ENCODE data around the gene LSM2.
"Not testable (repeated sequence)": the region's sequence is repeated elsewhere in the genome, so short reads cannot be mapped to it uniquely, and the experiment has no call there.

The LSM2 gene

DNA sequence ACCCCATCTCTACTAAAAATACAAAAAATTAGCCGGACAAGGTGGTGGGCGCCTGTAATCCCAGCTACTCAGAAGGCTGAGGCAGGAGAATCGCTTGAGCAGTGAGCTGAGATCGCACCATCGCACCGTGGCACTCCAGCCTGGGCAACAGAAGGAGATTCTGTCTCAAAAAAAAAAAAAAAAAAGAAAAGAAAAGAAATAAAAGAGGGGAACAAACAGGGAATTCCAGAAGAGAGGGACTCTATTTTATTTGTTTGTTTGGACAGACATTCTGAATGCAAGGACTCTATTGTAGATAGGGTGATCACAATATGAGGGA is 12.9 kb downstream of the LSM2 start:
- Histone ChIP-seq H3K36me3 (ENCODE audit: control insufficient read depth in 4 of 4, insufficient read depth in 4 of 4, low read length in 3 of 4) (peaks cover 0 to 37% (median 15%) of the 10 kb centered on the region in 4 experiments), H3K4me1 (ENCODE audit: control extremely low read depth in 1 of 4, control insufficient read depth in 4 of 4, insufficient read depth in 4 of 4, low read length in 3 of 4) (peaks cover 14 to 67% (median 51%) of the 10 kb centered on the region in 4 experiments), H3K27ac (ENCODE audit: insufficient read depth in 1 of 2, low read depth in 1 of 2, low read length in 2 of 2, poor library complexity in 1 of 2, severe bottlenecking in 2 of 2) (peak overlapping the region in 1 of 2 experiments; percentile 34), H3K4me3 (ENCODE audit: control insufficient read depth in 1 of 7, extremely low read depth in 1 of 7, insufficient read depth in 4 of 7, low read depth in 2 of 7, low read length in 6 of 7) (peak overlapping the region in 4 of 7 experiments; percentile 87 to 98 (median 90))
- H3K9me3 ChIP-seq (ENCODE audit: control extremely low read depth in 1 of 5, control insufficient read depth in 4 of 5, insufficient read depth in 2 of 5, low read depth in 1 of 5, low read length in 4 of 5); POLR2A ChIA-PET; H3K27me3 ChIP-seq (replicated peaks in 2 of 5; ENCODE audit: control insufficient read depth in 4 of 5, insufficient read depth in 5 of 5, low read length in 4 of 5); CTCF ChIA-PET; DNase-seq: not testable (repeated sequence)
- 100% methylated on average over 3 of the region's 6 CpGs for WGBS (ENCODE audit: insufficient coverage)

DNA sequence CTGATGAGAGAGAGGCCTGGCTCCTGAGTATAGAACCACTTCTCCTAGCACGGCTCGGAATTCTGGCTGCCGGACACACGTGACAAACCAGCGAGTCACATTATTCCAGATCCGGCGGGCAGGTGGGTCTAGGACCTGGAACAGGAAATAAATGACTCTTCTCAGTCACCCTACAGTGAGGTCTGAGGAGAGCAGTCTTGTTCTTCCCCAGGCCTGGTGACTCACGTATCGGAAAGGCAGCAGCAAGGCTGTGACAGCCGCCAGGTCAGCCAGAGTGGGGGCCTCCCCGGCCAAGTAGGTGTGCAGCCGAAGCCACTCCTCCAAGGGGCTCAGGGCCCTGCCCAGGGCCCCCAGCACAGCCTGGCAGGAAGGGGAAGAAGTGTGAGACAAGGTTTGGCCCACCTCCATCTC is 14.0 kb downstream of the LSM2 start:
- peak; percentile 59 to 89 (median 85) for DNase-seq
- Histone ChIP-seq H3K27me3 (replicated peaks in 2 of 5; ENCODE audit: control insufficient read depth in 4 of 5, insufficient read depth in 5 of 5, low read length in 4 of 5) (no peaks in the 10 kb centered on the region), H3K4me3 (ENCODE audit: control insufficient read depth in 1 of 7, extremely low read depth in 1 of 7, insufficient read depth in 4 of 7, low read depth in 2 of 7, low read length in 6 of 7) (peak overlapping the region in 2 of 7 experiments; percentile 11 to 49), H3K9me3 (ENCODE audit: control extremely low read depth in 1 of 5, control insufficient read depth in 4 of 5, insufficient read depth in 2 of 5, low read depth in 1 of 5, low read length in 4 of 5) (no peaks in the 10 kb centered on the region), H3K36me3 (ENCODE audit: control insufficient read depth in 4 of 4, insufficient read depth in 4 of 4, low read length in 3 of 4) (peaks cover 0 to 33% (median 15%) of the 10 kb centered on the region in 4 experiments), H3K4me1 (ENCODE audit: control extremely low read depth in 1 of 4, control insufficient read depth in 4 of 4, insufficient read depth in 4 of 4, low read length in 3 of 4) (peaks cover 9 to 62% (median 44%) of the 10 kb centered on the region in 4 experiments), H3K27ac (ENCODE audit: insufficient read depth in 1 of 2, low read depth in 1 of 2, low read length in 2 of 2, poor library complexity in 1 of 2, severe bottlenecking in 2 of 2) (no peak overlapping the region)
- WGBS (ENCODE audit: insufficient coverage): 44% methylated on average over 9 of the region's 12 CpGs
- ChIA-PET POLR2A (no interaction called here), CTCF (interaction anchor here (0.7 to 3.8 kb wide), 2 partner anchors 13 to 23 kb away, joined by 3 to 18 read pairs; partner anchors contain the start of gene LSM2)

- H3K36me3 ChIP-seq (ENCODE audit: control insufficient read depth in 4 of 4, insufficient read depth in 4 of 4, low read length in 3 of 4): peaks cover 0 to 31% (median 18%) of the 10 kb centered on the region in 4 experiments
- ChIA-PET POLR2A (interaction anchor here (1.3 kb wide), 1 partner anchor 15 kb away, joined by 3 read pairs; the partner anchor contains the start of gene LSM2), CTCF (interaction anchor here (0.7 to 3.8 kb wide), 6 partner anchors 11 to 251 kb away, joined by 3 to 18 read pairs (median 6); partner anchors contain the start of gene LSM2)
- WGBS (ENCODE audit: insufficient coverage): no CpG with 5 or more reads among the region's 3 CpGs
- H3K9me3 ChIP-seq (ENCODE audit: control extremely low read depth in 1 of 5, control insufficient read depth in 4 of 5, insufficient read depth in 2 of 5, low read depth in 1 of 5, low read length in 4 of 5): no peaks in the 10 kb centered on the region
- peak overlapping the region in 2 of 7 experiments; percentile 4 to 49 for H3K4me3 ChIP-seq (ENCODE audit: control insufficient read depth in 1 of 7, extremely low read depth in 1 of 7, insufficient read depth in 4 of 7, low read depth in 2 of 7, low read length in 6 of 7)
- H3K27me3 ChIP-seq (replicated peaks in 2 of 5; ENCODE audit: control insufficient read depth in 4 of 5, insufficient read depth in 5 of 5, low read length in 4 of 5): no peaks in the 10 kb centered on the region
- DNase-seq: no peak
- H3K4me1 ChIP-seq (ENCODE audit: control extremely low read depth in 1 of 4, control insufficient read depth in 4 of 4, insufficient read depth in 4 of 4, low read length in 3 of 4): peaks cover 8 to 54% (median 37%) of the 10 kb centered on the region in 4 experiments
- no peak overlapping the region for H3K27ac ChIP-seq (ENCODE audit: insufficient read depth in 1 of 2, low read depth in 1 of 2, low read length in 2 of 2, poor library complexity in 1 of 2, severe bottlenecking in 2 of 2)
Observed at GRCh38 chr6:31792090-31792374, 14.7 kb downstream of the LSM2 start.

- CTCF ChIA-PET: interaction anchor here (0.7 to 3.8 kb wide), 15 partner anchors 8 to 250 kb away, joined by 3 to 18 read pairs (median 5); partner anchors contain the start of genes HSPA1B and LSM2
- Histone ChIP-seq H3K36me3 (ENCODE audit: control insufficient read depth in 4 of 4, insufficient read depth in 4 of 4, low read length in 3 of 4) (peaks cover 0 to 27% (median 18%) of the 10 kb centered on the region in 4 experiments), H3K27ac (ENCODE audit: insufficient read depth in 1 of 2, low read depth in 1 of 2, low read length in 2 of 2, poor library complexity in 1 of 2, severe bottlenecking in 2 of 2) (no peak overlapping the region), H3K4me3 (ENCODE audit: control insufficient read depth in 1 of 7, extremely low read depth in 1 of 7, insufficient read depth in 4 of 7, low read depth in 2 of 7, low read length in 6 of 7) (no peak overlapping the region), H3K27me3 (replicated peaks in 2 of 5; ENCODE audit: control insufficient read depth in 4 of 5, insufficient read depth in 5 of 5, low read length in 4 of 5) (no peaks in the 10 kb centered on the region), H3K9me3 (ENCODE audit: control extremely low read depth in 1 of 5, control insufficient read depth in 4 of 5, insufficient read depth in 2 of 5, low read depth in 1 of 5, low read length in 4 of 5) (no peaks in the 10 kb centered on the region), H3K4me1 (ENCODE audit: control extremely low read depth in 1 of 4, control insufficient read depth in 4 of 4, insufficient read depth in 4 of 4, low read length in 3 of 4) (peaks cover 8 to 49% (median 36%) of the 10 kb centered on the region in 4 experiments)
- DNase-seq: peak in 2 of 3 donors; percentile 65 to 72
- 68% methylated on average over 7 of the region's 12 CpGs for WGBS (ENCODE audit: insufficient coverage)
- POLR2A ChIA-PET: interaction anchor here (0.5 to 1.3 kb wide), 7 partner anchors 16 to 1871 kb away, joined by 3 to 5 read pairs (median 3); partner anchors contain the start of genes HSPA1B and LSM2
Observed at GRCh38 chr6:31791324-31792089, 15.3 kb downstream of the LSM2 start.

DNA sequence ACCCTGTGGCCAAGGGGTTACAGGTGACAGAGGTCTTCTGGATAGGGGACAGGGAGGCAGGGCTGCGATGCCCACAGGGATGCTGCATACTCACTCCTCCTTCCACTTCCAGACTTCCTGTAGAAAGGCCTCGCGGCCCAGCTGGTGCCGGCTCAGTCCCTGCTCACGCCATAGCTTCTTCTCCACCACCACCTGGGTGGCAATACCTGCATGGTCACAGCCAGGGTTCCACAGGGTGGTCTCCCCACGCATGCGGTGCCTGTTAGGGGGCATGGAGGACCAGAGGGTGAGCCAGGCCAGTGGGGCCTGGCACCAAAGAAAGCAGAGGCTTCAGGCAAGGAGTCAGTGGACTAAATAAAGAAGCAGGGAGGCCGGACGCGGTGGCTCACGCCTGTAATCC is 21.3 kb downstream of the LSM2 start:
- no peak overlapping the region for H3K4me3 ChIP-seq (ENCODE audit: control insufficient read depth in 1 of 7, extremely low read depth in 1 of 7, insufficient read depth in 4 of 7, low read depth in 2 of 7, low read length in 6 of 7)
- WGBS (ENCODE audit: insufficient coverage): 93% methylated on average over 5 of the region's 11 CpGs
- H3K36me3 ChIP-seq (ENCODE audit: control insufficient read depth in 4 of 4, insufficient read depth in 4 of 4, low read length in 3 of 4): peaks cover 7 to 61% (median 50%) of the 10 kb centered on the region in 4 experiments
- no peaks in the 10 kb centered on the region for H3K9me3 ChIP-seq (ENCODE audit: control extremely low read depth in 1 of 5, control insufficient read depth in 4 of 5, insufficient read depth in 2 of 5, low read depth in 1 of 5, low read length in 4 of 5)
- H3K27me3 ChIP-seq (replicated peaks in 2 of 5; ENCODE audit: control insufficient read depth in 4 of 5, insufficient read depth in 5 of 5, low read length in 4 of 5): no peaks in the 10 kb centered on the region
- H3K27ac ChIP-seq (ENCODE audit: insufficient read depth in 1 of 2, low read depth in 1 of 2, low read length in 2 of 2, poor library complexity in 1 of 2, severe bottlenecking in 2 of 2): no peak overlapping the region
- POLR2A ChIA-PET: no interaction called here
- no peak for DNase-seq
- CTCF ChIA-PET: interaction anchor here (0.8 to 2.1 kb wide), 7 partner anchors 10 to 54 kb away, joined by 3 to 9 read pairs (median 3); no protein-coding TSS in a partner anchor
- no peaks in the 10 kb centered on the region for H3K4me1 ChIP-seq (ENCODE audit: control extremely low read depth in 1 of 4, control insufficient read depth in 4 of 4, insufficient read depth in 4 of 4, low read length in 3 of 4)

DNA sequence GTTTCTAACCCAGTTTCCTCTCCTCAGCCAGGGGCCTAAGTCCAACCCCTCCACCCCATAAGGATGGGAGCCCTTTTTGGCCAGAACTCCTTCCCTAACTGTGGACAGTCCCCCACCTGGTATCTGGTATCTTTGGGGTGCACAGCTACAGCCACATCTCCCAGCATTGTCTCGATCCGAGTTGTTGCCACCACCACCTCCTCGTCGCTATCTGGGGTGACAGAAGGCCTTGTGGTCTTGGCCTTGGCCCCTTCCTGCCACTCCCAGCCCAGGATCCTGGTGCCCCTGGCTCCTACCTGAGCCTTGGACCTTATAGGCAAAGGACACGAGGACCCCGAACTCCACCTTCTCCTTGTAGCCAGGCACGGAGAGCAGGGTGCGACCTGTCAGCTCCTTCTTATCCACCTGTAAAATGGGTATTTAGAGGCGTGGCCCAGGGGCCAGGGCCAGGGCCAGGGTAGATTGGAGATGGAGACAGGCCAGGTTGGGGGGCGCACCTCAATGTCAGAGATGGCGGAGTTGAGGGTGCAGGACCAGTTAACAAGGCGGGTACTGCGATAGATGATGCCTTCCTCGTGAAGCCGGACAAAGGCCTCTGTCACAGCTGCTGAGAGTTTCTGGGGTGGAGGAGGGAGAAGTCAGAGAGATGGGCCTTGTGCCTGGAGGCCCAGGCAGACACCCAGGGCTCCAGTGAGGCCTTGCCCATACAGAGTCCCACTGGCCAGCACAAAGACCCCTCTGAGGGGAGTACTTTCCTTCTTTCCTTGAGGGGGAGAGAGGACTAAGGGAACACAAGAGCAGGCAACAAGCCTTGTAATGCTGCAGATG is 22.5 kb downstream of the LSM2 start:
- Histone ChIP-seq H3K27ac (ENCODE audit: insufficient read depth in 1 of 2, low read depth in 1 of 2, low read length in 2 of 2, poor library complexity in 1 of 2, severe bottlenecking in 2 of 2) (no peak overlapping the region), H3K27me3 (replicated peaks in 2 of 5; ENCODE audit: control insufficient read depth in 4 of 5, insufficient read depth in 5 of 5, low read length in 4 of 5) (no peaks in the 10 kb centered on the region), H3K9me3 (ENCODE audit: control extremely low read depth in 1 of 5, control insufficient read depth in 4 of 5, insufficient read depth in 2 of 5, low read depth in 1 of 5, low read length in 4 of 5) (no peaks in the 10 kb centered on the region), H3K4me3 (ENCODE audit: control insufficient read depth in 1 of 7, extremely low read depth in 1 of 7, insufficient read depth in 4 of 7, low read depth in 2 of 7, low read length in 6 of 7) (no peak overlapping the region), H3K36me3 (ENCODE audit: control insufficient read depth in 4 of 4, insufficient read depth in 4 of 4, low read length in 3 of 4) (peaks cover 7 to 70% (median 58%) of the 10 kb centered on the region in 4 experiments), H3K4me1 (ENCODE audit: control extremely low read depth in 1 of 4, control insufficient read depth in 4 of 4, insufficient read depth in 4 of 4, low read length in 3 of 4) (no peaks in the 10 kb centered on the region)
- ChIA-PET CTCF (interaction anchor here (0.8 to 1.7 kb wide), 6 partner anchors 11 to 46 kb away, joined by 3 to 9 read pairs (median 3); partner anchors contain the start of gene LSM2), POLR2A (no interaction called here)
- no peak for DNase-seq
- WGBS (ENCODE audit: insufficient coverage): 97% methylated on average over 12 of the region's 15 CpGs
